PC-3 (cell line): ENCODE measurements around the gene CPD.

Experiments used
- CTCF ChIP-seq: fragments of 300-600 bp; sonication (generic); conservative IDR thresholded peaks from 2 replicates; pipeline ENCODE4 v1.5.1; 2017; ENCODE audit warnings: antibody characterized with exemption, low read depth, mild to moderate bottlenecking, low read length
- EZH2phosphoT487 ChIP-seq: fragments of 300-600 bp; sonication (generic); IDR thresholded peaks from 2 replicates; pipeline ENCODE4 v1.6.1; 2018; ENCODE audit warnings: mild to moderate bottlenecking, antibody characterized with exemption, low read length, borderline replicate concordance

DNA sequence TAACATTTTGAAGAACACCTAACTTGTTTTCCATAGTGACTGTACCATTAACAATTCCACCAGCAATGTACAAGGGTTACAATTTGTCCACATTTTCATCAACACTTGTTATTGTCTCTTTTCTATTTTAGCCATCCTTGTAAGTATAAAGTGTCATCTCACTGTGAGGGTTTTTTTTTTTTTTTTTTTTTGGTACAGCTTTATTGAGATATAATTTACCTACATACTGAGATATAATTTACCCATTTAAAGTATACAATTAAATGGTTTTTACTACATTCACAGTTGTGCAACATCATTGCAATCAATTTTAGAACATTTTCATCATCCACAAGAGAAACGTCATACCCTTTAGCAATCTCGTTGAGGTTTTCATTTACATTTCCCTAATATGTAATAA is 27.0 kb upstream of the CPD start:
- no peak for TF ChIP-seq CTCF
- TF ChIP-seq EZH2phosphoT487: no peak
